HG03135 (cell line): ENCODE measurements around the gene DCAF4.
"Not testable (repeated sequence)": the region's sequence is repeated elsewhere in the genome, so short reads cannot be mapped to it uniquely, and the experiment has no call there.

ENCODE experiments used
- ATAC-seq: cut with Tn5 transposase; IDR thresholded peaks from one replicate; pipeline ENCODE4 v1.9.1; 2021; ENCODE audit warnings: mild to moderate bottlenecking, moderate library complexity; ENCODE audit not compliant: unreplicated experiment

DCAF4 gene

DNA sequence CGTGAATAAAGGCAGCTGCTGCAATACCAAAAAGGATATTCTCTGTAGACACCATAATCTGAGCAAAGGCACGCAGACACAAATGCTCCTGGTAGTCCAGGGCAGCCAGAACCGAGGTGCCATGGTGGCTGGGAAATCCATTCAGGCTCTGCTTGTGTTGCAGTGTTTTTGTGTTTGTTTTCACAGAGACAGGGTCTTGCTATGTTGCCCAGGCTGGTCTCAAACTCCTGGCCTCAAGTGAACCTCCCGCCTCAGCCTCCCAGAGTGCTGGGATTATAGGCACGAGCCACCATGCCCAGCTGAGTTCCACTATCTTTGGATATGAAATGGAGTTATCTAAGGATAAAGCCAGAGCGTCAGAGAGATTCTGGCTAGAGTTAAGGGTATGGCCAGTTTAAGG is 39.8 kb downstream of the DCAF4 start:
- no peak for ATAC-seq

DNA sequence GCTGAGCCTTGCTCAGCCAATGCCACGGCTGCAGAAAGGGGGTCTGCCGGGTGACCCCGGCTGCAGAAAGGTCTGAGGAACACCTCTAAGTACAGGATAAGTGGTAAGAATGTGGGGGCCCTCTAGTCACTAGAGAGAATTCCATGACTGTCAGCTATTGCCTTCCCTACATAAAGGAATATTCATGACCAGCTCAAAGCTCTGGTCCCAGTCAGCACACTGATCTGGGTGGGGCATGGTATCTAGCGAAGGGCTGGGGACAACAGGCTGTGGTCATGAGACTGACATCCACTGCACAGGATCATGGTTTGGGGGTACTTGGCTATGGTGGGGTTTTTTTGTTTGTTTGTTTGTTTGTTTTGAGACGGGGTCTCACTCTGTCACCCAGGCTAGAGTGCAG is 42.1 kb downstream of the DCAF4 start:
- no peak for ATAC-seq

DNA sequence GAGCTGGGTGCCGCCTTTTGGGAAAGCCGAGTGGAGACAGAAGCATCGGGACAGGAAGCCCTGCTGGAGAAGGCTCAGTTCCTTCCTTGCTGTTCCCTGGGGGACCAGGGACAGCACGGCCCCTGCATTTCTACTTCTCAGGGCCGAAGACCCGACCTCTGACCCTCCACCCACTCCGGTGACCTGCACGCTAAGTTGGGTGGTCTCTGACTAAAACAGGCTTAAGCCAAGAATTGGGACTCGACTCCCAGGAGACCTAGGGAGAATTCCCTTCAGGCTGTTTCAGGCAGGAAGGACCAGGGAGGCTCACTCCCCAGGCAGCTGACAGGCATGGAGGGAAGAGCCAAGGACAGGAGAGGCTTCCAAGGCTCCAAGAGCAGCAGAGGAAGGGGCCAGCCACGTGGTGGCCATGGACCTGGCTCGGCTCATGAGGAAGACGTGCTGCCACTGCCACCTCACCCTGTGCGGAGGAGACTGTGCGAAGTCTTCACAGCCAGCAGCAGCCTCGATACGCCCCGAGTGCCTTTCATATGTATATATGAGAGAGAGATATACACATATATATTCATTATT is 43.9 kb downstream of the DCAF4 start:
- ATAC-seq = no peak

GRCh38 chr14:72970824-72971434 is 44.7 kb downstream of the DCAF4 start:
- ATAC-seq = no peak

DNA sequence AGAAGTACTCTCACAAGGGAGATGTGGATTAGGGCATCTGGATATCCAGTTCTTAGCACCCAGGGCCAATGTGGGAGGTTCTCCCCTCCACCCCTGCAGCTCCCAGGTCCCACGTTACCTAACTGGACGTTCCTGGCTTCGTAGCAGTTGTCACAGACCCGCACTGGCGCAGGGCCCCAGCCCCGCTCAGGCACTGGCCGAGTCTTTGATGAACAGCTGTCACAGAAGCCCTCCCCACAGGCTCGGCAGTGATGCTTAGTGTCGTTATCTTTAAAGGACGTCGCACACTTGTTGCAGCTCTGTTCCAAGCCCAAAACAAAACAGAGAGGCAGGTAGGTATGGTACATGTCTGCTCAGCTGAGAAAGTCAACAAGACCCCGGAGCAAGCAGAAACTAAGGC is 48.4 kb downstream of the DCAF4 start:
- no peak for ATAC-seq

GRCh38 chr14:72975770-72976169 is 49.5 kb downstream of the DCAF4 start:
- ATAC-seq = no peak

DNA sequence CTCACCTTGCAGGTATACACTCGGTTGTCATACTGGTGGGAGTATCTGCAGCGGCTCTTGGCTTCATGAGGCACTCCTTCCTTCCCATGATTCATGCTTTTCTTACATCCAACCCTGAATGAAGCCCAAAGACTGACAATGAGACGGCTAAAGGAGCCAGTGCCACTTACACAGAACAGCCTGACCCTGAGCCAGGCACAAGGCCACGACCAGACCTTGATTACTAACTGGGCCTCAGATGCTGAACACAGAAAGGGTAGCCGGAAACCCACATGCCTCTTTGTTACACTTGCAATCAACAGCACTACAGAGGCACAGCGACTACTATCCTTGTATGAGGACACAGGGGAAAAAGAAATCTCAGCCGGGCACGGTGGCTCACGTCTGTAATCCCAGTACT is 52.6 kb downstream of the DCAF4 start:
- no peak for ATAC-seq

GRCh38 chr14:72980863-72981262 is 54.6 kb downstream of the DCAF4 start:
- no peak for ATAC-seq

- no peak for ATAC-seq
Observed at GRCh38 chr14:72982146-72982708, 56.0 kb downstream of the DCAF4 start.

DNA sequence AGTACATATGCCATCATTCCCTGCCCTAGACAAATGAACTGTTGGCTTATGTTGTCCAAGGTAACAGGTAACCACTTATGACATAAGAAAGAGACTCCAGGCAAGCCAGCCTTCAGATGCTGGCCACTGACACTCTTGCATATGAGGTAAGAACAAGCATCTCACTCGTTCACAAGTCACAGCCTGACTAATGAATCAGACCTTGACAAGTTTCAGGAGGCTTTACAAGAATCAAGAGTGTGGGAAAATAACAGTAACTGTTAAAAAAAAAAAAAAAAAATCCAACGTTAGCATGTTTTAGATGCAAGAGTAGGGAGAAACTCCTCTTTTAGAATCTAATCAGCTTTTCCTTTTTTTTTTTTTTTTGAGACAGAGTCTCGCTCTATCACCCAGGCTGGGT is 60.0 kb downstream of the DCAF4 start:
- ATAC-seq = no peak

DNA sequence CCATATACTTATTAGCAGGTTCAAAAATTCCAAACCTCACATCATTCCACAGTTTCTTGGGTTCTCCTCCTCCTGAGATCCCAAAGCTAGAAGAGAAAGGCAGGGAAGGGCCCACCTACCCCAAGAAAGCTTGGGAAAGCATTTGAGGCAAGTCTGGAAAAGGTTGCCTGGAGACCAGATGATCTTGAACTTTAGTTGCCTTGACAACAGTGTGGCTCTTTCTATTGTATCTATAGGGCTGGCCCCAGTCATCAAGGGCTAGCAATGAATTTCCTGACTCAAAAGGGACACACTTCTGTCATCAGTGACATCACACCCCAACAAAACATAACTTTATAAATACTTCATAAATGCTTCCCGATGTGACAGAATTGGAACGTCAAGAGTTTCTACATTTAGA is 60.6 kb downstream of the DCAF4 start:
- no peak for ATAC-seq

DNA sequence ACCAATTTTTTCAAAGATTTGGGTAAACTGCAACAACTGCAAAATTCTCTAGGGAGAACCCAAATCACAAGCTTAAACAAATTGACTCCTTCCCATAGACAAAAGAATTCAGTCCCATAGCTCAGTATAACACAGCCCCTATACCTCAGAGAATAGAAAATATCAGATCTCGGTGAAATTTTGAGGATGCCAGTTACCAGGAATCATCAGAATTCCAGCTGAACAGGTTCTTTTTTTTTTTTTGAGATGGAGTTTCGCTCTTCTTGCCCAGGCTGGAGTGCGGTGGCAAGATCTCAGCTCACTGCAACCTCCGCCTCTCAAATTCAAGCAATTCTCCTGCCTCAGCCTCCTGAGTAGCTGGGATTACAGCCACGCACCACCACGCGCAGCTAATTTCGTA is 63.9 kb downstream of the DCAF4 start:
- no peak for ATAC-seq

DNA sequence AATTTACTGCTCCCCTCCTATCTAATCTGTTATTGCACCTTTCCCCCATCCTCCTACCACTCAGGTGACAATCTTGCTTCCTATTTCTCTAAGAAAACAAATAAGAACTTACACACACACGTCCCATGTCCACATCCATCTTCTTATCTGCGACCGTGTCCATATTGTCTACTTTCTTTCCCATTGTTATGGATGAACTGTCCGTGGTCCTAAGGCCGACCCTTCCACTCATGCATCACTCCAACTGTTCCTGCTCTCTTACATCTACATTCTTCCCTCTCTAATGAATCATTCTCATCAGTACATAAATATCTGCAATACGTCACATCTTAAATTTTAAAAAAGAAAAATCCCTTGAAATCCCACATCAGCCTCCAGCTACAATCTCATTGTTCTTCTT is 70.7 kb downstream of the DCAF4 start:
- no peak for ATAC-seq

- ATAC-seq = no peak
Observed at GRCh38 chr14:72998252-72998903, 72.1 kb downstream of the DCAF4 start.

DNA sequence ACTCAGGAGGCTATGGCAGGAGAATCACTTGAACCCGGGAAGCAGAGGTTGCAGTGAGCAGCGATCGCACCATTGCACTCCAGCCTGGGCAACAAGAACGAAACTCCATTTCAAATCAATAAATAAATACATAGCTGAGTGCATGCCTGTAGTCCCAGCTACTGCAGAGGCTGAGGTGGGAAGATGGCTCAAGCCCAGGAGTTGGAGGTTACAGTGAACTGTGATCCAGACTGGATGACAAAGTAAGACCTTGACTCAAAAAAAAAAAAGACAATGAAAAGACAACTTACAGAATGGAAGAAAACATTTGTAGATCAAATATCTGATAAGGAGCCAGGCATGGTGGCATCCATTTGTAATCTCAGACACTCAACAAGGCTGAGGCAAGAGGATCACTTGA is 73.1 kb downstream of the DCAF4 start:
- no peak for ATAC-seq

DNA sequence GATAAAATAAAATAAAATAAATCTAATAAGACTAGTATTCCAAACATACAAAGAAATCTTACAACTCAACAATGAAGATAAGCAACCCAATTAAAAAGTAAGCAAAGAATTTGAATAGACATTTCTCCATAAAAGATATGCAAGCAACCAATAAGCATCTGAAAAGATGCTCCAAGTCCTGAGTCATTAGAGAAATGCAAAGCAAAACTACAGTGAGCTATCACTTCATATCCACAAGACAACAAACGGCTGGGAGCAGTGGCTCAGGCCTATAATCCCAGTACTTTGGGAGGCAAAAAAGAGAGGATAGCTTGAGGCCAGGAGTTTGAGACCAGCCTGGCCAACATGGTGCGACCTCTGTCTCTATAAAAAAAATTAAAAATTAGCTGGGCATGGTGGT is 73.8 kb downstream of the DCAF4 start:
- ATAC-seq = no peak

GRCh38 chr14:73003681-73004080 is 77.4 kb downstream of the DCAF4 start:
- no peak for ATAC-seq

- ATAC-seq = not testable (repeated sequence)
Observed at GRCh38 chr14:73004641-73005040, 78.4 kb downstream of the DCAF4 start.

DNA sequence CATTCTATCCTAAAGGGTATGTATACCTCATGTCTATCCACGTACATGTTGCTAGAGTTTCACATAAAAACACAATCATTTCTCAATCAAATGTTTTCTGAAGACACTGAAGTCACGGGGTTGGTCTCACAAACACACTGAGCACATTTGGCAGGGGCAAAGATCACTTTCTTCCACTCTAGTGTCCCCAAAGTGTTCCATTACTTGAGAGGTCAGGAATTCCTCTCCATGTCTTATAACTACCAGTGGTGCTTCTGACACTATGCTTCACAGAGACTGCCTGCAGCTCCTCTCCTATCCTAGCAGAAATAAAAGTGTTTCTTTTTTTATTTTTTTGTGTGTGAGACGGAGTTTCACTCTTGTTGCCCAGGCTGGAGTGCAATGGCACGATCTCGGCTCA is 81.6 kb downstream of the DCAF4 start:
- no peak for ATAC-seq

- ATAC-seq = no peak
Observed at GRCh38 chr14:73008501-73008900, 82.2 kb downstream of the DCAF4 start.
